ENCODE results near the gene NLN. TPM values are rescaled to one million over a fixed set of nuclear protein-coding genes. Genes with fewer than 3 reads are reported as not detected.

Gene NLN
- polyA plus RNA-seq, 1 donor (not counting 4 experiments of a cell fraction or from before 2014, with no cell fraction given): 26.1 TPM

DNA sequence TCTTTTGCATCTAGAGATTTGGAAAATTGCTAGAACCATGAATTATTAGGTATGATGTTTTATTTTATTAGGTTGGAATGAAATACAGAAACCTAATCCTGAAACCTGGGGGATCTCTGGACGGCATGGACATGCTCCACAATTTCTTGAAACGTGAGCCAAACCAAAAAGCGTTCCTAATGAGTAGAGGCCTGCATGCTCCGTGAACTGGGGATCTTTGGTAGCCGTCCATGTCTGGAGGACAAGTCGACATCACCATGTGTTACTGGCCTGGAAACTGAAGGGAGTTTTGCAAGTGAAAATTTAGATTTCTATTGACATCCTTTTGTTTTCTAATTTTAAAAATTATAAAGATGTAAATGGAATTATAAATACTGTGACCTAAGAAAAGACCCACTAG, 100.7 kb downstream of the NLN start:
- DNase-seq (ENCODE audit: low read depth, low spot score): no peak
- Histone ChIP-seq H4K20me1 (ENCODE audit: control insufficient read depth, extremely low read depth, insufficient read depth, low read length) (no peaks in the 10 kb centered on the region), H3K9me3 (ENCODE audit: control insufficient read depth, low read depth, low read length) (no peaks in the 10 kb centered on the region), H3K27me3 (ENCODE audit: control insufficient read depth, extremely low read depth, insufficient read depth, low read length) (no peaks in the 10 kb centered on the region), H3K36me3 (ENCODE audit: control insufficient read depth in 2 of 2, extremely low read depth in 1 of 2, insufficient read depth in 2 of 2, low read length in 2 of 2) (peaks cover 0 to 4% of the 10 kb centered on the region in 2 experiments), H3K4me2 (ENCODE audit: control insufficient read depth, extremely low read depth, insufficient read depth, low read depth, low read length) (no peak overlapping the region), H3K4me1 (ENCODE audit: control insufficient read depth, extremely low read depth, insufficient read depth, low read length) (peaks cover 13% of the 10 kb centered on the region), H3K9me1 (ENCODE audit: control insufficient read depth, extremely low read depth, insufficient read depth, low read length) (no peaks in the 10 kb centered on the region), H2AFZ (ENCODE audit: control insufficient read depth, low read length) (no peak overlapping the region), H3K9ac (ENCODE audit: control insufficient read depth, extremely low read depth, insufficient read depth, low read length) (no peak overlapping the region), H3K4me3 (ENCODE audit: control insufficient read depth in 2 of 3, extremely low read depth in 1 of 3, insufficient read depth in 2 of 3, low read depth in 1 of 3, low read length in 3 of 3) (no peak overlapping the region), H3K79me2 (ENCODE audit: control insufficient read depth, insufficient read depth, low read length) (no peaks in the 10 kb centered on the region), H3K27ac (ENCODE audit: control insufficient read depth, insufficient read depth, low read length) (no peak overlapping the region)
- FAIRE-seq: no peak
- no peak for TF ChIP-seq EZH2 (IDR thresholded peaks at IDR 0.05; ENCODE audit: low read length)
- TF ChIP-seq, protein P1, sequence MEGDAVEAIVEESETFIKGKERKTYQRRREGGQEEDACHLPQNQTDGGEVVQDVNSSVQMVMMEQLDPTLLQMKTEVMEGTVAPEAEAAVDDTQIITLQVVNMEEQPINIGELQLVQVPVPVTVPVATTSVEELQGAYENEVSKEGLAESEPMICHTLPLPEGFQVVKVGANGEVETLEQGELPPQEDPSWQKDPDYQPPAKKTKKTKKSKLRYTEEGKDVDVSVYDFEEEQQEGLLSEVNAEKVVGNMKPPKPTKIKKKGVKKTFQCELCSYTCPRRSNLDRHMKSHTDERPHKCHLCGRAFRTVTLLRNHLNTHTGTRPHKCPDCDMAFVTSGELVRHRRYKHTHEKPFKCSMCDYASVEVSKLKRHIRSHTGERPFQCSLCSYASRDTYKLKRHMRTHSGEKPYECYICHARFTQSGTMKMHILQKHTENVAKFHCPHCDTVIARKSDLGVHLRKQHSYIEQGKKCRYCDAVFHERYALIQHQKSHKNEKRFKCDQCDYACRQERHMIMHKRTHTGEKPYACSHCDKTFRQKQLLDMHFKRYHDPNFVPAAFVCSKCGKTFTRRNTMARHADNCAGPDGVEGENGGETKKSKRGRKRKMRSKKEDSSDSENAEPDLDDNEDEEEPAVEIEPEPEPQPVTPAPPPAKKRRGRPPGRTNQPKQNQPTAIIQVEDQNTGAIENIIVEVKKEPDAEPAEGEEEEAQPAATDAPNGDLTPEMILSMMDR (optimal IDR thresholded peaks at IDR 0.05 in 1 of 3, IDR thresholded peaks at IDR 0.05 in 1 of 3, conservative IDR thresholded peaks at IDR 0.05 in 1 of 3; ENCODE audit: extremely low read depth in 1 of 3, insufficient read depth in 2 of 3, low read length in 3 of 3): no peak
- dilution Hi-C loops (cut with MboI; ENCODE audit: extremely low pct_ligation_motif_present, low sequenced_read_pairs): no loop called here

DNA sequence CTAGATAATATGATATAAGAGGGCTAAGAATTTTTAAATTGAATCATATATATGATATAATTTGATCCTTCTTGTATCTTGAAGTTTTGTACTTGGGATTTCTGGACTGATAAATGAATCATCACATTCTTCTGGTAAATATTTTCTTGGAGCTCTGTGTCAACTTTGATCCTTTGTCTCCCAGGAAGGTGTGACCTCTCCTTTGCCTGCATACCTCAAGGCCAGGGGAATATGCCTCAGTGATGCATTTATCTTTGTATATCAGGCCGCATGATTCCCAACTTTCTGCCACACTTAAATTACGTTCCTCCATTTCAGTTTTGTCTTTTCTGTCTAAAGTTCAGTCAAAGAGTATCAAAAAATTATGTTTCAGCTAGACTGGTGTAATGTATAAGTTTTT, 101.2 kb downstream of the NLN start:
- no peak overlapping the region for H3K4me3 ChIP-seq (ENCODE audit: control insufficient read depth in 2 of 3, extremely low read depth in 1 of 3, insufficient read depth in 2 of 3, low read depth in 1 of 3, low read length in 3 of 3)
- H3K9me1 ChIP-seq (ENCODE audit: control insufficient read depth, extremely low read depth, insufficient read depth, low read length): no peaks in the 10 kb centered on the region
- H3K27ac ChIP-seq (ENCODE audit: control insufficient read depth, insufficient read depth, low read length): no peak overlapping the region
- H3K79me2 ChIP-seq (ENCODE audit: control insufficient read depth, insufficient read depth, low read length): no peaks in the 10 kb centered on the region
- H3K9me3 ChIP-seq (ENCODE audit: control insufficient read depth, low read depth, low read length): no peaks in the 10 kb centered on the region
- H3K4me2 ChIP-seq (ENCODE audit: control insufficient read depth, extremely low read depth, insufficient read depth, low read depth, low read length): no peak overlapping the region
- no peak overlapping the region for H3K9ac ChIP-seq (ENCODE audit: control insufficient read depth, extremely low read depth, insufficient read depth, low read length)
- H3K27me3 ChIP-seq (ENCODE audit: control insufficient read depth, extremely low read depth, insufficient read depth, low read length): no peaks in the 10 kb centered on the region
- no peaks in the 10 kb centered on the region for H4K20me1 ChIP-seq (ENCODE audit: control insufficient read depth, extremely low read depth, insufficient read depth, low read length)
- dilution Hi-C loops (cut with MboI; ENCODE audit: extremely low pct_ligation_motif_present, low sequenced_read_pairs): no loop called here
- no peak overlapping the region for H2AFZ ChIP-seq (ENCODE audit: control insufficient read depth, low read length)
- DNase-seq (ENCODE audit: low read depth, low spot score) (peak; percentile 15), FAIRE-seq (peak; percentile 70)
- TF ChIP-seq EZH2 (IDR thresholded peaks at IDR 0.05; ENCODE audit: low read length): no peak
- TF ChIP-seq, protein P1 (optimal IDR thresholded peaks at IDR 0.05 in 1 of 3, IDR thresholded peaks at IDR 0.05 in 1 of 3, conservative IDR thresholded peaks at IDR 0.05 in 1 of 3; ENCODE audit: extremely low read depth in 1 of 3, insufficient read depth in 2 of 3, low read length in 3 of 3): no peak
- peaks cover 0 to 4% of the 10 kb centered on the region in 2 experiments for H3K36me3 ChIP-seq (ENCODE audit: control insufficient read depth in 2 of 2, extremely low read depth in 1 of 2, insufficient read depth in 2 of 2, low read length in 2 of 2)
- peaks cover 13% of the 10 kb centered on the region for H3K4me1 ChIP-seq (ENCODE audit: control insufficient read depth, extremely low read depth, insufficient read depth, low read length)
